K562 (cell line): ENCODE data around the gene KIF20A. TPM values are rescaled to one million over a fixed set of nuclear protein-coding genes. Genes with fewer than 3 reads are reported as not detected.

Experiments used
- ATAC-seq: fragments of 200-7000 bp; cut with Tn5 transposase; 3 replicates; pipeline ENCODE4 v1.9.1; 2020; ENCODE audit warnings: moderate library complexity
- BruUV-seq: library from RNA; stranded (reverse); fragments of 400-500 nt; replicated peaks from 2 replicates; lab custom pipeline; 2021; lab: Mats Ljungman, UMichigan
- CTCF ChIA-PET: fragments of 300-600 bp; formaldehyde crosslinking; extraction: SDS; loops from one replicate; lab custom pipeline; 2021; ENCODE audit warnings: low intra/inter-chr PET ratio; lab: Yijun Ruan, JAX
- POLR2A ChIA-PET: fragments of 300-600, 350-650 bp; sonication (Branson Sonifier 250); formaldehyde crosslinking; extraction: SDS; loops from one replicate; lab custom pipeline; 2021; ENCODE audit warnings: antibody characterized with exemption, inconsistent platforms; lab: Yijun Ruan, JAX
- DNase-seq, 4 experiments: peaks; one replicate each; pipeline versions ENCODE4 v3.0.0 to v3.0.0-alpha.2; 2011 to 2018; ENCODE audit warnings: low spot score in 3 of 4, mixed read lengths in 3 of 4; ENCODE audit errors: extremely low read depth in 1 of 4
- FAIRE-seq: peaks from 2 replicates; lab custom pipeline; 2011; peaks lifted over from hg19 to GRCh38; lab: Jason Lieb, UNC
- H2AFZ ChIP-seq: 2 replicates; pipeline ENCODE4 v1.6.0; 2011; ENCODE audit warnings: low read depth, low read length, control low read depth, inconsistent platforms
- H3K27ac ChIP-seq: fragments of 200-600 bp; 3 replicates; pipeline ENCODE4 v1.8.0; 2011; ENCODE audit warnings: low read depth, mild to moderate bottlenecking, control low read depth, inconsistent platforms, low read length, moderate library complexity, mixed read lengths; ENCODE audit errors: extremely low read depth
- H3K27me3 ChIP-seq, 2 experiments: fragments of 300-600 bp in 1 of 2; 2 replicates in 1 of 2; 3 replicates in 1 of 2; pipeline versions ENCODE4 v1.6.0 to v1.8.0; 2011; ENCODE audit warnings: inconsistent platforms in 2 of 2, low read length in 2 of 2, mild to moderate bottlenecking in 1 of 2, mixed read lengths in 1 of 2, moderate library complexity in 1 of 2; ENCODE audit not compliant: control insufficient read depth in 2 of 2, insufficient read depth in 2 of 2
- H3K36me3 ChIP-seq: fragments of 300-600 bp; 3 replicates; pipeline ENCODE4 v1.8.0; 2011; ENCODE audit warnings: mild to moderate bottlenecking, low read length, inconsistent platforms; ENCODE audit not compliant: control insufficient read depth, insufficient read depth
- H3K4me1 ChIP-seq, 2 experiments: fragments of 200-600 bp in 1 of 2; replicated peaks in 1 of 2; 2 replicates in 1 of 2; 3 replicates in 1 of 2; pipeline versions ENCODE4 v1.5.1 to v1.8.0; 2011; ENCODE audit warnings: inconsistent platforms in 2 of 2, low read length in 2 of 2, mild to moderate bottlenecking in 1 of 2, mixed read lengths in 1 of 2, moderate library complexity in 1 of 2; ENCODE audit not compliant: control insufficient read depth in 2 of 2, insufficient read depth in 2 of 2
- H3K4me2 ChIP-seq: 2 replicates; pipeline ENCODE4 v1.6.1; 2011; ENCODE audit warnings: low read length, control low read depth, inconsistent platforms, mixed read lengths; ENCODE audit not compliant: insufficient read depth
- H3K4me3 ChIP-seq: fragments of 200-600 bp; sonication (generic), shearing (Covaris generic); 2 replicates; pipeline ENCODE4 v1.5.1; 2016; ENCODE audit warnings: control low read depth, inconsistent platforms
- H3K79me2 ChIP-seq: fragments of 200-600 bp; 3 replicates; pipeline ENCODE4 v1.8.0; 2011; ENCODE audit warnings: low read length, inconsistent platforms; ENCODE audit not compliant: control insufficient read depth, insufficient read depth
- H3K9ac ChIP-seq, 2 experiments: 2 replicates each; pipeline versions ENCODE4 v1.6.0 to v1.6.1; 2011; ENCODE audit warnings: low read depth in 2 of 2, low read length in 2 of 2, control low read depth in 1 of 2, inconsistent platforms in 1 of 2, mild to moderate bottlenecking in 1 of 2, mixed read lengths in 1 of 2; ENCODE audit not compliant: insufficient read depth in 1 of 2
- H3K9me1 ChIP-seq: one replicate; pipeline ENCODE4 v1.6.0; 2011; ENCODE audit warnings: inconsistent platforms, mild to moderate bottlenecking, low read length, moderate library complexity; ENCODE audit not compliant: control insufficient read depth, insufficient read depth
- H3K9me3 ChIP-seq: replicated peaks from 2 replicates; pipeline ENCODE4 v1.5.1; 2011; ENCODE audit warnings: low read depth, low read length, inconsistent platforms; ENCODE audit not compliant: control insufficient read depth, insufficient read depth
- H4K20me1 ChIP-seq: replicated peaks from 2 replicates; pipeline ENCODE4 v1.6.1; 2011; ENCODE audit warnings: low read length, inconsistent platforms, mixed read lengths; ENCODE audit not compliant: control insufficient read depth, insufficient read depth
- ARID1B ChIP-seq: fragments of 450-650 bp; IDR thresholded peaks from 2 replicates; pipeline ENCODE4 v1.6.1; 2016; ENCODE audit warnings: antibody characterized with exemption, mild to moderate bottlenecking, inconsistent platforms
- DACH1 ChIP-seq: fragments of 450-650 bp; IDR thresholded peaks from 2 replicates; pipeline ENCODE4 v1.6.1; 2018; ENCODE audit not compliant: partially characterized antibody
- ETV6 ChIP-seq, 3 experiments: fragments of 150-350 bp in 1 of 3; sonication (generic) in 1 of 3; formaldehyde crosslinking in 1 of 3; IDR thresholded peaks; 2 replicates each; pipeline versions ENCODE4 v1.6.1 to v1.8.0; 2014 to 2022; ENCODE audit warnings: borderline replicate concordance in 2 of 3, low read depth in 2 of 3, antibody characterized with exemption in 1 of 3, low read length in 1 of 3, mild to moderate bottlenecking in 1 of 3, missing genetic modification reagents in 1 of 3
- HDAC3 ChIP-seq: fragments of 450-650 bp; IDR thresholded peaks from 2 replicates; pipeline ENCODE4 v1.6.1; 2018; ENCODE audit warnings: borderline replicate concordance, mild to moderate bottlenecking, moderate library complexity; ENCODE audit not compliant: partially characterized antibody
- NFE2L1 ChIP-seq: fragments of 450-650 bp; IDR thresholded peaks from 2 replicates; pipeline ENCODE4 v1.6.1; 2016; ENCODE audit warnings: missing genetic modification characterization, low read depth, mild to moderate bottlenecking, missing compliant biosample characterization, moderate library complexity, borderline replicate concordance
- SIN3B ChIP-seq: fragments of 450-650 bp; IDR thresholded peaks from 2 replicates; pipeline ENCODE4 v1.6.1; 2017; ENCODE audit warnings: low read depth, mild to moderate bottlenecking, moderate library complexity
- WGBS: fragments of 100-300 bp; shearing (Covaris generic); methylation state at CpG from one replicate; pipeline ENCODE4 v1.1.6; 2016; ENCODE audit warnings: low coverage, mixed read lengths; ENCODE audit not compliant: insufficient coverage; ENCODE audit errors: missing lambda C conversion rate; 5-methylcytosine and 5-hydroxymethylcytosine counted together
- in situ Hi-C: fragments of 300-500 bp; cut with MboI; formaldehyde crosslinking; loops from 4 replicates; pipeline ENCODE4 v1.15.0; 2018; ENCODE audit warnings: inconsistent platforms, mixed read lengths
- intact Hi-C: fragments of 100-400 bp; cut with micrococcal nuclease; formaldehyde crosslinking; loops from 2 replicates; pipeline ENCODE4 v1.14.2; 2022
- polyA plus RNA-seq, 8 experiments: library from polyadenylated mRNA; depleted of rRNA in 4 of 8; stranded (reverse) in 5 of 8; unstranded in 3 of 8; fragments of >200 nt; fragmentation: Nextera tagmentation in 2 of 8; fragmentation: Illumina TruSeq in 1 of 8; extraction: Ambion mirVana in 2 of 8; extraction: Trizol in 1 of 8; gene quantifications; 2 replicates each; pipeline versions ENCODE4 v1.2.1 to v1.2.3, GENCODE V29; 2011 to 2014; ENCODE audit warnings: inconsistent platforms in 1 of 8, missing spikeins in 1 of 8
- total RNA-seq, 7 experiments: library from RNA; depleted of rRNA in 6 of 7; stranded (reverse); fragments of >200 nt in 6 of 7; fragmentation: Illumina TruSeq in 2 of 7; extraction: Trizol in 2 of 7; gene quantifications; 2 replicates each; pipeline versions ENCODE4 v1.2.1 to v1.2.3, GENCODE V29; 2011 to 2021; ENCODE audit warnings: low replicate concordance in 1 of 7

The KIF20A gene
- total and polyA plus RNA-seq, 9 of the 15 experiments (the other 6 are each of a cell fraction or from before 2014, with no cell fraction given): 36.8 to 61.2 (median 55.5) TPM

GRCh38 chr5:138132543-138132942 lies 46.4 kb upstream of the KIF20A start:
- in situ Hi-C loops: loop anchor here (10.0 kb wide), 1 partner anchor 478 kb away; no protein-coding TSS in a partner anchor

More at GRCh38 chr5:138132543-138132942, 46.4 kb upstream of the KIF20A start:
- no peak for TF ChIP-seq HDAC3
- TF ChIP-seq ARID1B: no peak
- no peak for TF ChIP-seq NFE2L1 (tag)
- no peak for TF ChIP-seq SIN3B
- TF ChIP-seq ETV6 (IDR thresholded peaks at IDR 0.05; ENCODE audit: borderline replicate concordance in 1 of 2, low read depth in 2 of 2, low read length in 1 of 2): no peak
- TF ChIP-seq ETV6 (CRISPR knock-in tag; IDR thresholded peaks at IDR 0.05; ENCODE audit: borderline replicate concordance): no peak
- TF ChIP-seq DACH1: no peak
- TF ChIP-seq, all 486 proteins: peak for 0
- H3K27me3 ChIP-seq: peaks cover 7% of the 10 kb centered on the region in 2 experiments; a peak in 3 of 5 replicates
- H3K4me1 ChIP-seq: no peaks in the 10 kb centered on the region
- ChIA-PET POLR2A (interaction anchor here (1.0 to 1.6 kb wide), 3 partner anchors 10 to 503 kb away, joined by 3 to 5 read pairs (median 3); no protein-coding TSS in a partner anchor), CTCF (interaction anchor here (0.7 to 2.9 kb wide), 7 partner anchors 55 to 811 kb away, joined by 3 to 32 read pairs (median 10); no protein-coding TSS in a partner anchor)
- H3K4me3 ChIP-seq: no peak overlapping the region
- H3K9me3 ChIP-seq: no peaks in the 10 kb centered on the region
- no peak overlapping the region for H3K4me2 ChIP-seq
- BruUV-seq: no TSS peak
- ATAC-seq (no peak), DNase-seq (no peak), FAIRE-seq (no peak)
- H2AFZ ChIP-seq: peak overlapping the region; percentile 56
- H3K9ac ChIP-seq: no peak overlapping the region
- no peaks in the 10 kb centered on the region for H4K20me1 ChIP-seq
- H3K9me1 ChIP-seq: no peaks in the 10 kb centered on the region
- no peak overlapping the region for H3K27ac ChIP-seq
- H3K36me3 ChIP-seq: no peaks in the 10 kb centered on the region
- no peaks in the 10 kb centered on the region for H3K79me2 ChIP-seq
- 24% methylated on average over 7 of the region's 7 CpGs for WGBS
- intact Hi-C loops: loop anchor here (2.0 to 5.0 kb wide), 2 partner anchors 480 to 504 kb away; no protein-coding TSS in a partner anchor
